ENCODE results near the gene SLC2A6. TPM values are rescaled to one million over a fixed set of nuclear protein-coding genes. Genes with fewer than 3 reads are reported as not detected.

Gene SLC2A6
- total and polyA plus RNA-seq, 2 of the 8 experiments (the other 6 are each of a cell fraction or from before 2014, with no cell fraction given): 16.6 to 17.8 TPM

DNA sequence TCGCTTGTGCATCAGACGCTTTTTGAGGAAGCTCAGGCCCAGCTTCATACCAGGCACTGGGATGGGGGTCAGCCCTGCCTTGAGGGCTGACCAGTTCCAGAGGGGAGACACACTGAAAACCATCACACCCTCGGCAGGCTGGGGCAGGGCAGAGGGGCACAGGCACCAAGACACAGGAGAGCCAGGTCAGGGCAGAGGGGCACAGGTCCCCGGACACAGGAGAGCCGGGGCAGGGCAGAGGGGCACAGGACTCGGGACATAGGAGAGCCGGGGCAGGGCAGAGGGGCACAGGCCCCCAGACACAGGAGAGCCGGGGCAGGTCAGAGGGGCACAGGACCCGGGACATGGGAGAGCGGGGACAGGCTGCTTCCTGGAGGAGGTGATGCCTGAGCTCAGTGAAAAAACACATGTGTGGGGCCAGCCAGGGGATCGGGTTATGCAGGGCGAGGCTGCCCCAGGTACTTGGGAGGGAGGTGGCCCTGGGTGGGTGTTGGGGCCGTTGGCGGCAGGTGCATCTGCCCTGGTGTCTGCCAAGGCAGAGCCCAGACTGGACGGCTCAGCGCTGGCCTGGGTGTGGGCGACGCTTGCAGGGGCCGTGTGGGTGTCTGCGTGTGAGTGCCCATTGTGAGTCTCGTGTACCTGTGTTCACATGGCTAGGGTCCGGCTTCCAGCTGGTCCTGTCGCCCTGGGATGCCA lies 15.1 kb upstream of the SLC2A6 start (continued):
- TF ChIP-seq, protein P1, sequence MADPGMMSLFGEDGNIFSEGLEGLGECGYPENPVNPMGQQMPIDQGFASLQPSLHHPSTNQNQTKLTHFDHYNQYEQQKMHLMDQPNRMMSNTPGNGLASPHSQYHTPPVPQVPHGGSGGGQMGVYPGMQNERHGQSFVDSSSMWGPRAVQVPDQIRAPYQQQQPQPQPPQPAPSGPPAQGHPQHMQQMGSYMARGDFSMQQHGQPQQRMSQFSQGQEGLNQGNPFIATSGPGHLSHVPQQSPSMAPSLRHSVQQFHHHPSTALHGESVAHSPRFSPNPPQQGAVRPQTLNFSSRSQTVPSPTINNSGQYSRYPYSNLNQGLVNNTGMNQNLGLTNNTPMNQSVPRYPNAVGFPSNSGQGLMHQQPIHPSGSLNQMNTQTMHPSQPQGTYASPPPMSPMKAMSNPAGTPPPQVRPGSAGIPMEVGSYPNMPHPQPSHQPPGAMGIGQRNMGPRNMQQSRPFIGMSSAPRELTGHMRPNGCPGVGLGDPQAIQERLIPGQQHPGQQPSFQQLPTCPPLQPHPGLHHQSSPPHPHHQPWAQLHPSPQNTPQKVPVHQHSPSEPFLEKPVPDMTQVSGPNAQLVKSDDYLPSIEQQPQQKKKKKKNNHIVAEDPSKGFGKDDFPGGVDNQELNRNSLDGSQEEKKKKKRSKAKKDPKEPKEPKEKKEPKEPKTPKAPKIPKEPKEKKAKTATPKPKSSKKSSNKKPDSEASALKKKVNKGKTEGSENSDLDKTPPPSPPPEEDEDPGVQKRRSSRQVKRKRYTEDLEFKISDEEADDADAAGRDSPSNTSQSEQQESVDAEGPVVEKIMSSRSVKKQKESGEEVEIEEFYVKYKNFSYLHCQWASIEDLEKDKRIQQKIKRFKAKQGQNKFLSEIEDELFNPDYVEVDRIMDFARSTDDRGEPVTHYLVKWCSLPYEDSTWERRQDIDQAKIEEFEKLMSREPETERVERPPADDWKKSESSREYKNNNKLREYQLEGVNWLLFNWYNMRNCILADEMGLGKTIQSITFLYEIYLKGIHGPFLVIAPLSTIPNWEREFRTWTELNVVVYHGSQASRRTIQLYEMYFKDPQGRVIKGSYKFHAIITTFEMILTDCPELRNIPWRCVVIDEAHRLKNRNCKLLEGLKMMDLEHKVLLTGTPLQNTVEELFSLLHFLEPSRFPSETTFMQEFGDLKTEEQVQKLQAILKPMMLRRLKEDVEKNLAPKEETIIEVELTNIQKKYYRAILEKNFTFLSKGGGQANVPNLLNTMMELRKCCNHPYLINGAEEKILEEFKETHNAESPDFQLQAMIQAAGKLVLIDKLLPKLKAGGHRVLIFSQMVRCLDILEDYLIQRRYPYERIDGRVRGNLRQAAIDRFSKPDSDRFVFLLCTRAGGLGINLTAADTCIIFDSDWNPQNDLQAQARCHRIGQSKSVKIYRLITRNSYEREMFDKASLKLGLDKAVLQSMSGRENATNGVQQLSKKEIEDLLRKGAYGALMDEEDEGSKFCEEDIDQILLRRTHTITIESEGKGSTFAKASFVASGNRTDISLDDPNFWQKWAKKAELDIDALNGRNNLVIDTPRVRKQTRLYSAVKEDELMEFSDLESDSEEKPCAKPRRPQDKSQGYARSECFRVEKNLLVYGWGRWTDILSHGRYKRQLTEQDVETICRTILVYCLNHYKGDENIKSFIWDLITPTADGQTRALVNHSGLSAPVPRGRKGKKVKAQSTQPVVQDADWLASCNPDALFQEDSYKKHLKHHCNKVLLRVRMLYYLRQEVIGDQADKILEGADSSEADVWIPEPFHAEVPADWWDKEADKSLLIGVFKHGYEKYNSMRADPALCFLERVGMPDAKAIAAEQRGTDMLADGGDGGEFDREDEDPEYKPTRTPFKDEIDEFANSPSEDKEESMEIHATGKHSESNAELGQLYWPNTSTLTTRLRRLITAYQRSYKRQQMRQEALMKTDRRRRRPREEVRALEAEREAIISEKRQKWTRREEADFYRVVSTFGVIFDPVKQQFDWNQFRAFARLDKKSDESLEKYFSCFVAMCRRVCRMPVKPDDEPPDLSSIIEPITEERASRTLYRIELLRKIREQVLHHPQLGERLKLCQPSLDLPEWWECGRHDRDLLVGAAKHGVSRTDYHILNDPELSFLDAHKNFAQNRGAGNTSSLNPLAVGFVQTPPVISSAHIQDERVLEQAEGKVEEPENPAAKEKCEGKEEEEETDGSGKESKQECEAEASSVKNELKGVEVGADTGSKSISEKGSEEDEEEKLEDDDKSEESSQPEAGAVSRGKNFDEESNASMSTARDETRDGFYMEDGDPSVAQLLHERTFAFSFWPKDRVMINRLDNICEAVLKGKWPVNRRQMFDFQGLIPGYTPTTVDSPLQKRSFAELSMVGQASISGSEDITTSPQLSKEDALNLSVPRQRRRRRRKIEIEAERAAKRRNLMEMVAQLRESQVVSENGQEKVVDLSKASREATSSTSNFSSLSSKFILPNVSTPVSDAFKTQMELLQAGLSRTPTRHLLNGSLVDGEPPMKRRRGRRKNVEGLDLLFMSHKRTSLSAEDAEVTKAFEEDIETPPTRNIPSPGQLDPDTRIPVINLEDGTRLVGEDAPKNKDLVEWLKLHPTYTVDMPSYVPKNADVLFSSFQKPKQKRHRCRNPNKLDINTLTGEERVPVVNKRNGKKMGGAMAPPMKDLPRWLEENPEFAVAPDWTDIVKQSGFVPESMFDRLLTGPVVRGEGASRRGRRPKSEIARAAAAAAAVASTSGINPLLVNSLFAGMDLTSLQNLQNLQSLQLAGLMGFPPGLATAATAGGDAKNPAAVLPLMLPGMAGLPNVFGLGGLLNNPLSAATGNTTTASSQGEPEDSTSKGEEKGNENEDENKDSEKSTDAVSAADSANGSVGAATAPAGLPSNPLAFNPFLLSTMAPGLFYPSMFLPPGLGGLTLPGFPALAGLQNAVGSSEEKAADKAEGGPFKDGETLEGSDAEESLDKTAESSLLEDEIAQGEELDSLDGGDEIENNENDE (IDR thresholded peaks at IDR 0.05; ENCODE audit: insufficient replicate concordance, low read length): no peak
- TF ChIP-seq HDAC6 (IDR thresholded peaks at IDR 0.05; ENCODE audit: low read depth, low read length) (no peak), KDM1A (IDR thresholded peaks at IDR 0.05; ENCODE audit: borderline replicate concordance, low read length) (no peak), SRF (IDR thresholded peaks at IDR 0.05; ENCODE audit: low read depth, low read length) (no peak), POLR2A (IDR thresholded peaks at IDR 0.05; ENCODE audit: control extremely low read depth in 1 of 2, low read depth in 2 of 2, low read length in 2 of 2) (no peak), RFX5 (IDR thresholded peaks at IDR 0.05; ENCODE audit: borderline replicate concordance, low read depth, low read length) (no peak), CHD1 (IDR thresholded peaks at IDR 0.05; ENCODE audit: low read depth, low read length) (no peak), JUND (IDR thresholded peaks at IDR 0.05; ENCODE audit: low read length) (no peak), CBX5 (IDR thresholded peaks at IDR 0.05; ENCODE audit: low read depth, low read length) (no peak)
- TF ChIP-seq, protein P2, sequence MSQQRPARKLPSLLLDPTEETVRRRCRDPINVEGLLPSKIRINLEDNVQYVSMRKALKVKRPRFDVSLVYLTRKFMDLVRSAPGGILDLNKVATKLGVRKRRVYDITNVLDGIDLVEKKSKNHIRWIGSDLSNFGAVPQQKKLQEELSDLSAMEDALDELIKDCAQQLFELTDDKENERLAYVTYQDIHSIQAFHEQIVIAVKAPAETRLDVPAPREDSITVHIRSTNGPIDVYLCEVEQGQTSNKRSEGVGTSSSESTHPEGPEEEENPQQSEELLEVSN (IDR thresholded peaks at IDR 0.05): no peak
